Myocyte (in vitro differentiated cells): Measurements from ENCODE around the gene TEK. TPM values are rescaled to one million over a fixed set of nuclear protein-coding genes. Genes with fewer than 3 reads are reported as not detected.

Experiments used
- DNase-seq: peaks from one replicate; pipeline ENCODE4 v3.0.0-alpha.2; 2012; ENCODE audit warnings: low read depth
- total RNA-seq: library from RNA; depleted of rRNA; stranded (reverse); fragments of >200 nt; gene quantifications from 2 replicates; pipeline ENCODE4 v1.2.3, GENCODE V29; 2014

Gene TEK
- total RNA-seq, 1 donor from 2014 or later: 0.72 TPM

- DNase-seq: no peak
Measured at GRCh38 chr9:27176971-27177370, 67.9 kb downstream of the TEK start.

DNA sequence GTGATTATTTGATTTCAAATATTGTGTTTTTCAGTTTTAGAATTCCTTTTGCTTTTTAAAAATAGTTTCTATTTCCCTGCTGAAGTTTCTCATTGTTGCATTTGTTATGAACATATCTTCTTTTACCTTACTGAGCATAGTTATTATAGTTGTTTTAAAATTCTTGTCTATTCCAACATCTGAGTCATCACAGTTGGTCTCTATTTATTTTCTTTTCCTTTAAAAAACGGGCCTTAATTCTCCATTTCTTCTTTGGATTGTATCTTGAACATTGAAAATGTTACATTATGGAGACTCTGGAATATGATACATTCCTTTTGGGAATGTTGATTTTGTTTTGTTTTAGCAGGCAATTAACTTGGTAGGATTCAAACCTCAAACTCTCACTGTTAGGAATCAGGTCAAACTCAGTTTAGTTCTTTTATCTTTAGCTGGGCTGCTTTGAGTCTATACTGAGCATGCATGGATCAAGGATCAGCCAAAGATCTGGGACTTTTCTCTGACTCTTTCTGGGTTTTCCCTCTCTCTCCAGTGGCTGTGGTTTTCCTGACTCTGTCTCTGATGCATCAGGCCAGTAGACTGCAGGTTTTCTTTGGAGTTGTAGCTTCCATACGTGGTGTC is 70.3 kb downstream of the TEK start:
- DNase-seq: no peak

GRCh38 chr9:27181381-27181780 is 72.4 kb downstream of the TEK start:
- DNase-seq: no peak

DNA sequence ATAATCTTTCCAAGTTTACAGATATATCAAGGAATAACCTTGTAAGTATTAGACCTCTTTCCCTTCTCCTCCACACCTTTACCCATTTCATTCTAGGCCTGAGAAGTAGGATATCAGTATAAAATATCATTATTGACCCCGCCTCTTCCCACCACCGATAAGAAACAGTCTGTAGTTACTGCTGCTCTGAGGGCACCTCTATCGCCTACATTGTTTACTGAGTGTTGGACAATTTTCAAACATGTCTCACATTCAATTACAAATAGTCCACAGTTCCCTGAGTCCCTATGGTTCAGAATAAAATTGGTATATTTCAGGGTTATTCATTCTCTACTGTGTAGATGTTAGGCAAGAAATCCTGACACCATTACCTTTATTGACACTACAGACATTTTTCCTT is 73.4 kb downstream of the TEK start:
- no peak for DNase-seq

DNA sequence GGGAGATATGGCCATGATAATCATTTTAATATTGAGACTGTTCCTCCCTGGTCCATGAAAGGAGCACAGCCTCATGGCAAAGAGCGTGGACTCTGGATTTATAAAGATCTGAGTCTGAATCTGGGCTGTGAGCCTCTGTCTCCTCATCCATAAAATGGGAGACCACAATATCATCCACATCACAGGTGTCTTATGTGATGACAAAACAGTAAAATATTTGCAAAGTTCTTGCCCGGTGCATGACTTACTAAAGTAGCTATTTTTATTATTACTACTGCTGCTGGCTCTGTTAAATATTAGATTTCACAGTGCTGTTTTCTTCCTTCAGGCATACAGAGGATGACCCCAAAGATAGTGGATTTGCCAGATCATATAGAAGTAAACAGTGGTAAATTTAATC is 74.1 kb downstream of the TEK start:
- no peak for DNase-seq

- DNase-seq: no peak
Measured at GRCh38 chr9:27183701-27184100, 74.7 kb downstream of the TEK start.

- no peak for DNase-seq
Measured at GRCh38 chr9:27184556-27185351, 75.7 kb downstream of the TEK start.

DNA sequence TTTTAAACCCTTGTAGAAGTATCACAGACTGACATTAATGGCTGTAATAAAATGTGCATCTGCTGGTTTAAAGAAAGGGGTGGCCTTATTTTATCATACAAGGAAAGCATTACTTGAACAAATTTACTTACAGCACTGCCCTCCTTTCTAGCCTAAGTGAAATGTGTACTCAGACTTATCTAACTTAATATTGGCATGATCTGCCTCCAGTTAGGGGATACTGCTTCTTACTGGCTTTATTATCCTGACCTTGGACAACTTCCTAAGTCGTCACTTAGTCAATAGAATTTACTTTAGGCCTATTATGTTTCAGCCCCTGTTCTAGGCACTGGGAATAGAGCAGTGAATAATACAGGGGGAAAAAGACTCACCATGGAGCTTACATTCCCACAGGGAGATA is 79.4 kb downstream of the TEK start:
- DNase-seq: no peak

DNA sequence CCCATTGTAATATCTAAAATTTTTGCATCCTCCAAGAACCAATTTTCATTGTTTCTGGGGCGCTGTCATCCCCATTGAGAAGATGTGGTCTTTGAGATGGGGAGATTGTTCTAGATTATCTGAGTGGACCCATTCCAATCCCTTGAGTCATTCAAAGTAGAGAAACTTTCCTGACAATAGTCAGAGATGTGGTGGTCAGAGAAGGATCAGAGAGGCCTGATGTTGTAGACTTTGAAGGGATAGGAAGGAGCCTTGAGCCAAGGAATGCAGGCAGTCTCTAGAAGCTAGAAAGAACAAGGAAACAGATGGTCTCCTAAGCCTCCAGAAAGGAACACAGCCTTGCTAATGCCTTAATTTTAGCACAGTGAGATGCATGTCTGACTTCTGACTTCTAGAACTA is 80.4 kb downstream of the TEK start:
- no peak for DNase-seq

DNA sequence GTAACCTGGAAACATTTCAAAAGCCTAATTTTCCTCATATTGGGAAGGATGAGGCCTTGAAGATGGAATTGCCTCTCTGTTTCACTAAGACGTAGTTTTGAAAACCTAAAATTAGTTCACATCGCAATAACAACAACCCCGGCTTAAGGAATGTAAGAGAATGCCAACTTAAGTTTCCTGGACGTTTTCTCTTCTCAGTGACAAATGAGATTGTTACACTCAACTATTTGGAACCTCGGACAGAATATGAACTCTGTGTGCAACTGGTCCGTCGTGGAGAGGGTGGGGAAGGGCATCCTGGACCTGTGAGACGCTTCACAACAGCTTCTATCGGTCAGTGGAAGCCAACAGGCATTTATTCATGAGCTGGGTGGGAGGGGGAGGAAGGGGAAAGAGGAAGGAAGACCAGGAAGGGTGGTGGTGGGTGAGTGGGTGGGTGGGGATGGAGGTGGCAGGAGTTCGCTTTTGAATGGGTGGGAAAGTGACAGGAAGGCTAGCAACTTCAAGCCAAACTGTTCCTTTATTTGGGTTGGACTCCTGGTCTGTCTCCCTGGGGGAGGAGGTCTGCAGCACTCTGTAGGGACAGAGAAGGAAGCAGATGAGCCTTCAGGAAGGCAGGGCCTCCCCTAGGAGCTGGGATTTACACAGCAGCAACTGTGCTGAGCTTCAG is 83.4 kb downstream of the TEK start:
- no peak for DNase-seq

DNA sequence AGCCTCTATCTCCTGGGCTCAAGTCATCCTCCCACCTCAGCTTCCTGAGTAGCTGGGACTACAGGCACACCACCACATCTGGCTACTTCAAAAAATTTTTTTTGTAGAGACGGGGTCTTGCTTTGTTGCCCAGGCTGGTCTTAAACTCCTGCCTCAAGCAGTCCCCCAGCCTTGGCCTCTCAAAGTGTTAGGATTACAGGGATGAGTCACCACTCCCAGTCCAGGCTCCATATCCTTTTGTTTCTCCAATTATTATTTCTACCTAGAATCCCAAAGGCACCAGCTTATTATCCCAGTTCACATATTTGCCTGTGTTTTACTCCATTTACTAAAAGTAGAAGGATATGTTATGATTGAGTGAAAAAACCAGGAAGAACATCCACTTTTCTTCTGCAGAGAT is 84.9 kb downstream of the TEK start:
- DNase-seq: no peak

DNA sequence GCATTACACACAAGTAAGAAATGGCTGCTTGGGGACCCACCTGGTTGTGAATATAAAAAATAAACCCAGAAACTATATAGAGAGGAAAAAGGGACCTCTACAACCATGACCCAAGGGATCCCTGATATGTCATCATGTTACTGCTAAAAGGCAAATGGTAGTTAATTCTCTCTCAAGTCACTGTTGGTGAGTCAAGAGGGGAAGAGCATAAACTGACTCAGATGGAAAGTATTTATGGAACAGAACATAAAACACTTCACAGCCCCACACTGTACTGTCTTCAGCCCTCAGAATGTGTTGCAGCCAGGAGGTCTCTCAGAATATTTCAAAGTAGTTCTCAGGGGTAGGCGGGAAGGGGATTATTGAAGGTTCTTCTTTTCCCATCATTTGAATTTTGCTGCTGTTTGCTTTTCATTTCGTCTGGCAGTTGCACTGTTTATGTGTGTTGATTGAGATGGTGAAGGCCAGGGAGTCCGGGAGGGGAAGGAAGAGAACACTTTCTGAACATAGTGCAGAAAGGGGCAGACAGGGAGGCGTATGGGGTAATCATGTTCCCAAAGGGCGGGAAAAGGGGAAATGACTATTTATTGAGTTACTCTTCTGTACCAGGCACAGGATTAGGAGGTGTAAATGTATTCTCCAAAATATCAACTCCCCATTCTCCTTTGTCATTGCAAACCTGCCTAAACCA is 85.5 kb downstream of the TEK start:
- peak; percentile 70 for DNase-seq

- DNase-seq: no peak
Measured at GRCh38 chr9:27195191-27195590, 86.2 kb downstream of the TEK start.

GRCh38 chr9:27196383-27196782 is 87.4 kb downstream of the TEK start:
- DNase-seq: no peak

- peak; percentile 81 for DNase-seq
Measured at GRCh38 chr9:27198190-27198589, 89.2 kb downstream of the TEK start.

GRCh38 chr9:27202056-27202455 is 93.0 kb downstream of the TEK start:
- no peak for DNase-seq

GRCh38 chr9:27203783-27204182 is 94.8 kb downstream of the TEK start:
- DNase-seq: no peak

DNA sequence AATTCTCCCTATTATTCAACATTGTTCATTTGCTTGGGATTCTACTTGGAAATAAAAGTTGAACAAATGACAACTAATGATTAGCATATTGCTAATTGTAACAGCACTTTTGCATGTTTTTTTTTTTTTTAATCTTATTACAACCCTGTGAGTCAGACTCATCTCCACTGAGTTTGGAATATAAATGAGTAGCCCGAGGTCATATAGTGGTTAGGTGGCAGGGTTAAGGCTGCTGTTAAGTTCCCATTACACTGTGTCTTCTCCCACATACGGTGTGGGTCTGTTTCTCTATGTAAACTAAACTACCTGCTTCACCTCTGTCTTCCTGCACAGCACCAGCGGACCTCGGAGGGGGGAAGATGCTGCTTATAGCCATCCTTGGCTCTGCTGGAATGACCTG is 95.6 kb downstream of the TEK start:
- DNase-seq: no peak

- DNase-seq: no peak
Measured at GRCh38 chr9:27205198-27205597, 96.2 kb downstream of the TEK start.

GRCh38 chr9:27206041-27206440 is 97.0 kb downstream of the TEK start:
- no peak for DNase-seq

DNA sequence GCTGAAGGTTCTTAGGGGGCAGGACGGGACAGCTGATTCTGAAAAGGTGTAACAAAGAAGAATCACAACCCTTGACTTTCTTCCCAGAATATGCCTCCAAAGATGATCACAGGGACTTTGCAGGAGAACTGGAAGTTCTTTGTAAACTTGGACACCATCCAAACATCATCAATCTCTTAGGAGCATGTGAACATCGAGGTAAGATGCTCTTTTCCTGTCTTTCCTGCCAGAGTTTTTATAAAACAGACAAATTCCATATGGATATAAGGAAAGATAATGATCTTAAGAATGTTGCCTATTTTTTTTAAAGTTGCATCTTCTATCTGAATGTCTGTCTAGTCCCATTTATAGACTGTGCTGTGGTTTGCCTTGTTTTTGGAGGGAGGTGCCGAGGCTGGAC is 100.0 kb downstream of the TEK start:
- DNase-seq: no peak

GRCh38 chr9:27210588-27210987 is 101.6 kb downstream of the TEK start:
- DNase-seq: no peak
